GM21529 (cell line): ENCODE results near the gene SCYL3.
"Not testable (repeated sequence)": the region's sequence is repeated elsewhere in the genome, so short reads cannot be mapped to it uniquely, and the experiment has no call there.

Experiments
- ATAC-seq: cut with Tn5 transposase; IDR thresholded peaks from one replicate; pipeline ENCODE4 v1.9.1; 2021; ENCODE audit not compliant: unreplicated experiment

Gene SCYL3, protein sequence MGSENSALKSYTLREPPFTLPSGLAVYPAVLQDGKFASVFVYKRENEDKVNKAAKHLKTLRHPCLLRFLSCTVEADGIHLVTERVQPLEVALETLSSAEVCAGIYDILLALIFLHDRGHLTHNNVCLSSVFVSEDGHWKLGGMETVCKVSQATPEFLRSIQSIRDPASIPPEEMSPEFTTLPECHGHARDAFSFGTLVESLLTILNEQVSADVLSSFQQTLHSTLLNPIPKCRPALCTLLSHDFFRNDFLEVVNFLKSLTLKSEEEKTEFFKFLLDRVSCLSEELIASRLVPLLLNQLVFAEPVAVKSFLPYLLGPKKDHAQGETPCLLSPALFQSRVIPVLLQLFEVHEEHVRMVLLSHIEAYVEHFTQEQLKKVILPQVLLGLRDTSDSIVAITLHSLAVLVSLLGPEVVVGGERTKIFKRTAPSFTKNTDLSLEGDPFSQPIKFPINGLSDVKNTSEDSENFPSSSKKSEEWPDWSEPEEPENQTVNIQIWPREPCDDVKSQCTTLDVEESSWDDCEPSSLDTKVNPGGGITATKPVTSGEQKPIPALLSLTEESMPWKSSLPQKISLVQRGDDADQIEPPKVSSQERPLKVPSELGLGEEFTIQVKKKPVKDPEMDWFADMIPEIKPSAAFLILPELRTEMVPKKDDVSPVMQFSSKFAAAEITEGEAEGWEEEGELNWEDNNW

GRCh38 chr1:169893645-169894423, at the start of gene SCYL3:
SCYL3 (minus strand) TSS chr1:169893896; CDS start chr1:169888840, 5,056 bp downstream.
- ATAC-seq: peak; percentile 85

DNA sequence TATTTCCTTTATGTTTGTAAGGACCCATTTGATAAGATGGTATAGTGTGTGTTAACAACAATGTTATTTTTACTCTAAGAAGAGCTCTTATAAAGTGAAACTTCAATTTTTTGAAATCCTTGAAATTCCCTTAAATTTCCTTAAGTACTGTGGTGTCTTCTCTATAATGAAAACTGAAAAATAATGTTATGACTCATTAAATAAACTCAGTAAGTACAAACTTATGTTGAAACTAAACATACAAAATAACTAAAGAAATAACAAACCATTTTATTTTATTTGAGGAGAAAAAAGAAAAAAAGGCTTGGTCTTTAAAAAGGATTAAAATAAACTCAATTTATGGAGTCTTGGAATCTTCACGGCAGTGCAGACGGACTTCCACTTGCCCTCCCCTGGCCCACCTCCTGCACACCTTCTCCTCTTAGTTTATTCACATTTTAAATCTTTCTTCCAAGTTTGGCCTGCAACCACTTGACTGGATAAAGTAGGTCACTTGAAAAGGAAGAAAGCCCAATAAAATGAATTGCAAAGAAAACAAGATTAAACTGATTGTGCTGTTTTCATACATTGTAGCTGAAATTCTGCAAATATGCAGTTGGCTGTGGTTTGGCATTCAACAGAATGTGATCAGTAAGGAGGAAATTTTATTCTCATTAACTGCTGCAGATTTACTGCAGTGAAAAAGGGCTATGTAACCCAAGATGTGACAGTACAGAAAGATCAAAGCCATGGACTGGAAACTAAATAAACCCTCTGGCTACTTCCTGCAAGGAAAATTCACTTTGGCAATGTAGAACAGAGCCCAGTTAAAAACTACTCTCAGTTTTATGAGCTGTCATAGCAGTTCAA, 48.5 kb upstream of the SCYL3 start:
- ATAC-seq: no peak

DNA sequence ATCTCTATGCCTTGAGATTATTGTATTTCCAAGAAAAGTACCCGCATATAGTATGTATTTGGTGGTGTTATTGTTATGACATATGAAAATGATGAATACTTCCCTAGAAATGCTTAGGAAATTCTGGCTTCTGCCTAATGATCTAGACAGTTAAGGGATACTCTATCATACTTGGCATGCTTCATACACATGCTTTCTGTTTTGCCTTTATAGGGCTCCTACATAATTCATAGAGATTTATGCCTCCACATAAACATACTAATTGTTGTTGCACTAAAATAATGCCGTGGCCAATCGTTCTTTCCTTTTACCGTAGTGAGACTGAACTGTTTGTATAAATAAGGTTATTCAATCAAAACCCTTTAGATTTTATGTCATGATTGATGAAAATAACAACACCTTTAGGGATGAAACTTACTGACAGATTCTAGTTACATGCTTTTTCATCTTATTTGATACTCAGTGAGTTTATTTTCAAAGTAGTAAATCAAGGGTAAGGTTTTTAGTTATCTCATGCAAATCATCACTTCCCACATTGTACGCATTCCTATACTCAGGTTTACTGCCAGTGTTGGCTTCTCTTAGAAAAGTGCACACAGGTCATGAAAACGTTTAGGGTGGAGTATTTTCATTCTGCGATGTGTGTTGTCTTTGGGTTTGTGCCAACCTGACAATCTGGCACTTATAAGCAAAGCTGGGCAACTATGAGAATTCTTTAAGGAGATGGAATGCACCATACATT, 40.5 kb upstream of the SCYL3 start:
- ATAC-seq: no peak

GRCh38 chr1:169931795-169932231, 38.1 kb upstream of the SCYL3 start:
- ATAC-seq: no peak

DNA sequence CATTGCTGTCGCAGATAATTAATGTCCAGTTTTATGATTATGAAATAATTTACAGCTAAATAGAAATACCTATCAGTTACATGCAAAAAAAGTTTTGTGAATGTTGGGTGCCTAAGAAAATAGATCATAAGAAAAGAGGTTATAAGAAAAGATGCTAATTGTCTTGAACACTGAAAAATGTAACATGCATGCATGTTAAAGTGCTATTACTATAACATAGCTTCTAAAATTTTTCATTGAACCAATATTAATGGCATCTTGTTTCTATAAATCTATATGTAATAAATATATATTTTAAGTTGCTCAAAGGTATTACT, 35.5 kb upstream of the SCYL3 start:
- no peak for ATAC-seq

- ATAC-seq: peak; percentile 69
Observed at GRCh38 chr1:169928438-169929209, 34.9 kb upstream of the SCYL3 start.

DNA sequence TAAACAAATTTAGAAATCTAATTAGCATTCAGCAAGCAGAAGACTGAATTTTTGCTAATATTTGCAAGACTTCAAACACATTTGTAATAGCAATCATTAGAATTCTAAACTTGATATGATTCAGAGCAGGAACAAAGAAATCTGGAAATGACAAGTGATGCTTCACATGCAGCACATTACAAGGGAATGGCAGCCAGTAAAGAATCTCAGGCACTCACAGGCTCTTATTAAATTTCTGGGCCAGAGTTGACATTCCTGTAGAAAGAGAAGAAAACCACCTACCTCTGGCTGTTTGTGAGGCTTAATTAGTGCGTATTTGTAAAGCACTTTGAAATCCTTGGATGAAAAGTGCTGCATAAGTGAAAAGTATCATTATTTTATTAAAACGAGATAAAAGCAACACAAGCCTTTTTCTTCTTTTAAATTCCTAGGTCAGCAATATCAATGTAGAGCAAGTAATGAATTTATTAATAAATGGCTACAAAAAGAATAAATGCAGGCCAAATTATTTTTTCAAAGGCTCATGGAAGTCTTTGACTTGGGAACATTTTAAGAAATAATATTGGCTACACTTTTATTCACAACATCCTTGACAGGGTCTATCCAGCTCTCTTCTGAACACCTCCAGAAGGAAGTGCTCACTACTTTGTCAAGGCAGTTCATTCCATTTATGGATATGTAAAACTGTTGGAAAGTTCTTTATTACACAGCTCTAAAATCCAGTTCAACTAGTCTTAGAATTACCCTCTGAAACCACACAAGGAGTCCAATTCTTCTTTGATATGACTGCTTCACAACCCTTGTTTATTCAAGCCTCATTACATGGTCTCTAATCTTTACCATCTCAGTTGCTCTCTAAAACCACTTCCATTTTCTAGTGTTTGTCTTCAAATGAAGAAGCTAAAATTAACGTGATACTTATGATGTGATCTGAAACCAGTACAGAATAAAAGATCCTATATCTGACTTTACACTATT, 32.1 kb upstream of the SCYL3 start:
- ATAC-seq: peak; percentile 68

- no peak for ATAC-seq
Observed at GRCh38 chr1:169924829-169925228, 31.1 kb upstream of the SCYL3 start.

GRCh38 chr1:169924063-169924462, 30.4 kb upstream of the SCYL3 start:
- ATAC-seq: no peak

GRCh38 chr1:169921080-169921479, 27.4 kb upstream of the SCYL3 start:
- no peak for ATAC-seq

DNA sequence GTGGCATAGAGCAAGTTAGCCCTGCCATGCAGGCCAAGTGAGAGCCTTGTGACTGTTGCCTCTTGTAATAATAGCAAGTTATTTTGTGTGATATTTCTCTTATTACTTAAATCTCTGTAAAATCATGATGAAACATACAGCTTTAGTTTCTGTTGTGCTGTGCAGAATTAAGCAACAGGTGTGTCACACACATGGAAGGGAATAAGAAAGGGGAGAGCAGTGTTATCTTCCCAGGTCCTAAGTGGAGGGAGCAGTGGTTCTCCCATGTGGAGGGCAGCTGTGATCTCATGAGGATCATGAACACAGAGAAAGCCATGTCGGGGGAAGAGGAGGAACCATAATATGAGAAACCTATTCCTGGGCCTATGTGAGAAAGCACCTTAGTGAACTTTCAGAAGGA, 25.2 kb upstream of the SCYL3 start:
- ATAC-seq: no peak

- ATAC-seq: not testable (repeated sequence)
Observed at GRCh38 chr1:169918220-169918619, 24.5 kb upstream of the SCYL3 start.

GRCh38 chr1:169915150-169915549, 21.5 kb upstream of the SCYL3 start:
- no peak for ATAC-seq

DNA sequence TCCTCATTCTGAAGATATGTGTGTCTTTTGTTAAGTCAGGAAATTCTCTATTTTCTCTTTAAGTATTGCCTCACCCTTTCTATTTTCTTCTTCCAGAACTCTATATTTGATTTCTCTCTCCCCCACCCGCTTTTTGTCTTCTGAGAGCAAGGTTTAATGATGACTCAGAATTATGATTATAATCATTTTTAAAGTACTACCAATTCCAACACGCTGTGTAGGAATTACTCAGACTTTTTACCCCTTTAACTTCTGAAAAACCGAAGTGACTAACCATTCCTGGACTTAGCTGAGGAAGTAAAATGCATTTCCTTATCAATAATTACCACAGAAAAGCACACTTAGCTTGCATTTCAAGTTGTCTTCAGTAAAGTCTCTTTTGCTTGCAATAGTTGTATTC, 20.8 kb upstream of the SCYL3 start:
- no peak for ATAC-seq

GRCh38 chr1:169909499-169909898, 15.8 kb upstream of the SCYL3 start:
- no peak for ATAC-seq

GRCh38 chr1:169906938-169907337, 13.2 kb upstream of the SCYL3 start:
- ATAC-seq: no peak

GRCh38 chr1:169904834-169905233, 11.1 kb upstream of the SCYL3 start:
- ATAC-seq: no peak

- no peak for ATAC-seq
Observed at GRCh38 chr1:169902751-169903150, 9.1 kb upstream of the SCYL3 start.
